ENCODE results near the gene PHACTR1. TPM values are rescaled to one million over a fixed set of nuclear protein-coding genes. Genes with fewer than 3 reads are reported as not detected.

Gene PHACTR1
- polyA plus RNA-seq, 2 of the 4 experiments (the other 2 are of a cell fraction): not detected

DNA sequence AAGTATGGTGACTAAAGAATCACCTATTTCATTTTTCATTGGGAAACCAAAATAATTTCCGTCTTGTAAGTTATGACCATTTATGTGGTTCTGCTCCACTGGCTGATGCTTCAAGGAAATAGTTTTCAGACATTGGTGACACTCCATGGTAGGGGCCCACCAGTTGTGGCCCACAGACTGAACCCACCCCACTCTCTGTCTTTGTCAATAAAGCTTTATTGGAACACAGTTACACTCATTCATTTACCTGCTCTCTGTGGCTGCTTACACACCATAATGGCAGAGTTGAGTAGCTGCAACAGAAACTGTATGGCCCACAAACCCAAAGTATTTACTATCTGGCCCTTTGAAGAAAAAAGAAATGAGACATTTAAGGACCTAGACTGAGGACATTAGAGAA, 533.2 kb downstream of the PHACTR1 start:
- no peak overlapping the region for H3K27ac ChIP-seq
- WGBS (ENCODE audit: missing lambda C conversion rate): 82% methylated on average over 1 of the region's 1 CpG
- no peak overlapping the region for H3K4me3 ChIP-seq
- TF ChIP-seq ELK1 (IDR thresholded peaks at IDR 0.05; ENCODE audit: low read depth, low read length) (no peak), CEBPB (IDR thresholded peaks at IDR 0.05) (no peak), RCOR1 (IDR thresholded peaks at IDR 0.05; ENCODE audit: low read depth, low read length) (no peak), NPAS2 (CRISPR knock-in tag; IDR thresholded peaks at IDR 0.05; ENCODE audit: borderline replicate concordance) (no peak), CBX2 (IDR thresholded peaks at IDR 0.05; ENCODE audit: borderline replicate concordance, low read depth) (no peak), EP300 (IDR thresholded peaks at IDR 0.05) (no peak), ZSCAN20 (CRISPR knock-in tag; IDR thresholded peaks at IDR 0.05) (no peak), NR3C1 (IDR thresholded peaks at IDR 0.05) (no peak), ZFP36 (IDR thresholded peaks at IDR 0.05; ENCODE audit: borderline replicate concordance, partially characterized antibody) (no peak), MAX (IDR thresholded peaks at IDR 0.05) (no peak), EHMT2 (IDR thresholded peaks at IDR 0.05; ENCODE audit: low read depth) (no peak), CHD2 (IDR thresholded peaks at IDR 0.05; ENCODE audit: low read length, partially characterized antibody) (no peak), HOXA7 (CRISPR knock-in tag; IDR thresholded peaks at IDR 0.05) (no peak), E2F6 (IDR thresholded peaks at IDR 0.05; ENCODE audit: borderline replicate concordance, low read depth) (no peak), POLR2A (IDR thresholded peaks at IDR 0.05; ENCODE audit: low read length) (no peak)
- DNase-seq (ENCODE audit: low read depth in 1 of 2, low spot score in 1 of 2): no peak
- no peak overlapping the region for H3K4me2 ChIP-seq
- no peaks in the 10 kb centered on the region for H3K9me3 ChIP-seq
- no peak for ATAC-seq
- CTCF ChIA-PET: interaction anchor here (0.6 kb wide), 1 partner anchor 11 kb away, joined by 3 read pairs; no protein-coding TSS in a partner anchor
- no peaks in the 10 kb centered on the region for H3K4me1 ChIP-seq
- no peak for FAIRE-seq
- POLR2A ChIA-PET: no interaction called here

DNA sequence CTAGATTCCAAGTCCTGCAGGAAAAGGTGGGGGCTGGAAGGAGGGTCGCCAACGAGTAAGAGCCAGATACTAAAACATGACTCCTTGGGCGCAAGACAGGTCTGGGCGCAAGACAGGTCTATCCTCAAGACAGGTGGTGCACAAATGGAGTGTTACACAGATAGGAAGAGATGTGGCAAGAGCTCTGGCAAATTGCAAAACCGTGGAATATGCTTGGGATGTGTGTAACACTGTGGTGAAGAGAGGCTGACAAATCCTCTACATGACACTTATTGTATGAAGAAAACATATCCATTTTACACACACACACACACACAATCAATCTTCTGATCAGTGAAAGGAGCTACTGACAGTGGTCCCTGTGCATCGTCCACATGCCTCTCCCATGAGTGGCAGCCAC, 534.1 kb downstream of the PHACTR1 start:
- FAIRE-seq: no peak

DNA sequence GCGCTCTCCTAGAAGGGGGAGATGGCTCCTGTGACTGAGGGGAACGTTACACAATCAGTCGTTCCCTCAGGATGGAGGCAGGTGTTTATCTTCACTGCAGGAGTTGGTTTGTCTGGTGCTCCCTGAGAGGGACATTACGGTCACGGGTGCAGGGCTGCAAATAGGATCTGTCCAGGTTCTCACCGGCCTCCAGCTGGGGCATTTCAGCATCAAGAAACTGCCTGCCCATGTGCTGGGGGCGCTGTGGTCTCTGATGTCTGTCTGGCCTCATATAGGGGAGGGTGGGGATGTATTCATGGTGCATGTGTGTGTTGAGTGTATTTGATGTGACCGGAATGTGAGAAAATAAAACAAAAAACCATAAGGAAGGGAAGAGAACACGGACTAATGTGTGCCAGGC, 534.7 kb downstream of the PHACTR1 start:
- ATAC-seq (no peak), FAIRE-seq (no peak), DNase-seq (ENCODE audit: low read depth in 1 of 2, low spot score in 1 of 2) (no peak)
- H3K4me1 ChIP-seq: no peaks in the 10 kb centered on the region
- H3K4me3 ChIP-seq: no peak overlapping the region
- 60% methylated on average over 7 of the region's 9 CpGs for WGBS (ENCODE audit: missing lambda C conversion rate)
- TF ChIP-seq FOXS1 (CRISPR knock-in tag; IDR thresholded peaks at IDR 0.05) (no peak), HDAC2 (IDR thresholded peaks at IDR 0.05) (no peak), HOXA7 (CRISPR knock-in tag; IDR thresholded peaks at IDR 0.05) (no peak), EP300 (IDR thresholded peaks at IDR 0.05) (no peak), RNF2 (IDR thresholded peaks at IDR 0.05; ENCODE audit: borderline replicate concordance, low read depth) (no peak), SMC3 (IDR thresholded peaks at IDR 0.05) (no peak), EHF (CRISPR knock-in tag; IDR thresholded peaks at IDR 0.05) (no peak), EHMT2 (IDR thresholded peaks at IDR 0.05; ENCODE audit: low read depth) (no peak), MAFK (IDR thresholded peaks at IDR 0.05; ENCODE audit: partially characterized antibody) (no peak), ELK1 (IDR thresholded peaks at IDR 0.05; ENCODE audit: low read depth, low read length) (no peak), JUN (IDR thresholded peaks at IDR 0.05) (no peak), NPAS2 (CRISPR knock-in tag; IDR thresholded peaks at IDR 0.05; ENCODE audit: borderline replicate concordance) (no peak), MAX (IDR thresholded peaks at IDR 0.05) (no peak), POLR2AphosphoS2 (conservative IDR thresholded peaks at IDR 0.05; ENCODE audit: low read length) (no peak), NR3C1 (IDR thresholded peaks at IDR 0.05) (no peak)
- CTCF ChIA-PET: interaction anchor here (1.3 to 1.4 kb wide), 2 partner anchors 9 to 23 kb away, joined by 4 to 5 read pairs; no protein-coding TSS in a partner anchor
- H3K9me3 ChIP-seq: no peaks in the 10 kb centered on the region
- H3K4me2 ChIP-seq: no peak overlapping the region
- POLR2A ChIA-PET: no interaction called here
- no peak overlapping the region for H3K27ac ChIP-seq

More for the DNA sequence above, 534.1 kb downstream of the PHACTR1 start:
- Histone ChIP-seq H3K9me3 (no peaks in the 10 kb centered on the region), H3K4me3 (no peak overlapping the region), H3K4me1 (no peaks in the 10 kb centered on the region), H3K27ac (no peak overlapping the region), H3K4me2 (no peak overlapping the region)
- no peak for DNase-seq (ENCODE audit: low read depth in 1 of 2, low spot score in 1 of 2)
- TF ChIP-seq SMC3 (IDR thresholded peaks at IDR 0.05) (no peak), RFX5 (IDR thresholded peaks at IDR 0.05) (no peak), ZNF302 (CRISPR knock-in tag; IDR thresholded peaks at IDR 0.05) (no peak), HOXB5 (CRISPR knock-in tag; IDR thresholded peaks at IDR 0.05) (no peak), RNF2 (IDR thresholded peaks at IDR 0.05; ENCODE audit: borderline replicate concordance, low read depth) (no peak), EP300 (IDR thresholded peaks at IDR 0.05) (no peak), FOSL2 (IDR thresholded peaks at IDR 0.05) (no peak), FOSL2 (CRISPR knock-in tag; IDR thresholded peaks at IDR 0.05) (no peak), HEYL (CRISPR knock-in tag; IDR thresholded peaks at IDR 0.05) (no peak), FOSB (CRISPR knock-in tag; IDR thresholded peaks at IDR 0.05) (no peak), JUN (IDR thresholded peaks at IDR 0.05) (no peak), HDAC2 (IDR thresholded peaks at IDR 0.05) (no peak), TFCP2L1 (CRISPR knock-in tag; IDR thresholded peaks at IDR 0.05) (no peak), TP53 (CRISPR knock-in tag; IDR thresholded peaks at IDR 0.05) (no peak), NR3C1 (IDR thresholded peaks at IDR 0.05) (no peak), CBX8 (IDR thresholded peaks at IDR 0.05) (no peak), ESRRA (IDR thresholded peaks at IDR 0.05; ENCODE audit: borderline replicate concordance, low read length) (no peak), HOXB13 (CRISPR knock-in tag; IDR thresholded peaks at IDR 0.05; ENCODE audit: low read depth) (no peak)
- TF ChIP-seq, protein P1, sequence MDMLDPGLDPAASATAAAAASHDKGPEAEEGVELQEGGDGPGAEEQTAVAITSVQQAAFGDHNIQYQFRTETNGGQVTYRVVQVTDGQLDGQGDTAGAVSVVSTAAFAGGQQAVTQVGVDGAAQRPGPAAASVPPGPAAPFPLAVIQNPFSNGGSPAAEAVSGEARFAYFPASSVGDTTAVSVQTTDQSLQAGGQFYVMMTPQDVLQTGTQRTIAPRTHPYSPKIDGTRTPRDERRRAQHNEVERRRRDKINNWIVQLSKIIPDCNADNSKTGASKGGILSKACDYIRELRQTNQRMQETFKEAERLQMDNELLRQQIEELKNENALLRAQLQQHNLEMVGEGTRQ (IDR thresholded peaks at IDR 0.05): no peak
- CTCF ChIA-PET: interaction anchor here (1.3 to 1.4 kb wide), 2 partner anchors 9 to 22 kb away, joined by 4 to 5 read pairs; no protein-coding TSS in a partner anchor
- no peak for ATAC-seq
- POLR2A ChIA-PET: no interaction called here
- WGBS (ENCODE audit: missing lambda C conversion rate): 67% methylated on average over 6 of the region's 6 CpGs

Data from A549 (cell line).